Thyroid gland (tissue), 4 donors: Measurements from ENCODE around the gene MSH2.

ENCODE experiments used
- CTCF ChIP-seq, 6 experiments: fragments of 200-600 bp in 3 of 6; fragments of 450-650 bp in 3 of 6; sonication (generic) in 3 of 6; IDR thresholded peaks; one replicate each; pipeline ENCODE4 v1.5.1; 2016 to 2019; ENCODE audit warnings: antibody characterized with exemption in 6 of 6, mild to moderate bottlenecking in 2 of 6, inconsistent platforms in 1 of 6, moderate library complexity in 1 of 6
- POLR2A ChIP-seq, 2 donors: fragments of 450-650 bp; IDR thresholded peaks; one replicate each; pipeline ENCODE4 v1.6.1; 2017; ENCODE audit warnings: antibody characterized with exemption in 2 of 2, mild to moderate bottlenecking in 2 of 2, moderate library complexity in 1 of 2

GRCh38 chr2:47506024-47506423 is 103.1 kb downstream of the MSH2 start:
- no peak for TF ChIP-seq POLR2A (IDR thresholded peaks at IDR 0.05)
- TF ChIP-seq CTCF (IDR thresholded peaks at IDR 0.05), result no peak
